Measurements from ENCODE around the gene BMAL1. TPM values are rescaled to one million over a fixed set of nuclear protein-coding genes. Genes with fewer than 3 reads are reported as not detected.
A peak's percentile ranks its signal among the peaks of the same experiment; 100 is the strongest.

The BMAL1 gene
- total and polyA plus RNA-seq, 8 donors, result 7.1 to 132 (median 16.4) TPM

DNA sequence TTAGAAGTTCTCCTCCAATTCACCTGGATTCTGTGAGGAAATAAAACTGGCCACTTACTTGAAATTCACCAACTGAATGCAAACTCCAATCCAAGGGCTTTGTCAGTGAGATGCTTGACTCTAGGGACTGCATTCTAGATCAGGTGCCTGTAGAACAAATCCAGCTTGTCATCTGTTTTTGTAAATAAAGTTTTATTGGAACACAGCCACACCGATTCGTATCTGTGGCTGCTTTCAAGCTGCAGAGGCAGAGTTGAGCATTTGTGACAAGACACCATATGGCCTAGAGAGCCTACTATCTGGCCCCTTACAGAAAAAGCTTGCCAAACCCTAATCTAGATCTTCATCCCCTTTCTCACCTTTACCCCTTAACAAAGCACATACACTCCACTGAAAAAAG, 103.1 kb downstream of the BMAL1 start:
- intact Hi-C loops (cut with DNase I; ENCODE audit: low total_unique reads), result no loop called here
- DNase-seq, result no peak
- Histone ChIP-seq H3K9me3 (no peaks in the 10 kb centered on the region), H3K27me3 (no peaks in the 10 kb centered on the region), H3K4me1 (peaks cover 0 to 5% (median 0%) of the 10 kb centered on the region in 4 donors), H3K36me3 (peaks cover 34 to 93% (median 87%) of the 10 kb centered on the region in 4 donors), H3K27ac (no peak overlapping the region), H3K4me3 (no peak overlapping the region)
- WGBS, 5 donors, result 92 to 100% (median 94%) methylated on average over 2 of the region's 2 CpGs
- no peak for TF ChIP-seq POLR2A (IDR thresholded peaks at IDR 0.05)
- no peak for TF ChIP-seq EP300 (IDR thresholded peaks at IDR 0.05)
- no peak for TF ChIP-seq POLR2AphosphoS5 (IDR thresholded peaks at IDR 0.05)
- TF ChIP-seq, protein P1, sequence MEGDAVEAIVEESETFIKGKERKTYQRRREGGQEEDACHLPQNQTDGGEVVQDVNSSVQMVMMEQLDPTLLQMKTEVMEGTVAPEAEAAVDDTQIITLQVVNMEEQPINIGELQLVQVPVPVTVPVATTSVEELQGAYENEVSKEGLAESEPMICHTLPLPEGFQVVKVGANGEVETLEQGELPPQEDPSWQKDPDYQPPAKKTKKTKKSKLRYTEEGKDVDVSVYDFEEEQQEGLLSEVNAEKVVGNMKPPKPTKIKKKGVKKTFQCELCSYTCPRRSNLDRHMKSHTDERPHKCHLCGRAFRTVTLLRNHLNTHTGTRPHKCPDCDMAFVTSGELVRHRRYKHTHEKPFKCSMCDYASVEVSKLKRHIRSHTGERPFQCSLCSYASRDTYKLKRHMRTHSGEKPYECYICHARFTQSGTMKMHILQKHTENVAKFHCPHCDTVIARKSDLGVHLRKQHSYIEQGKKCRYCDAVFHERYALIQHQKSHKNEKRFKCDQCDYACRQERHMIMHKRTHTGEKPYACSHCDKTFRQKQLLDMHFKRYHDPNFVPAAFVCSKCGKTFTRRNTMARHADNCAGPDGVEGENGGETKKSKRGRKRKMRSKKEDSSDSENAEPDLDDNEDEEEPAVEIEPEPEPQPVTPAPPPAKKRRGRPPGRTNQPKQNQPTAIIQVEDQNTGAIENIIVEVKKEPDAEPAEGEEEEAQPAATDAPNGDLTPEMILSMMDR (IDR thresholded peaks at IDR 0.05), result no peak

DNA sequence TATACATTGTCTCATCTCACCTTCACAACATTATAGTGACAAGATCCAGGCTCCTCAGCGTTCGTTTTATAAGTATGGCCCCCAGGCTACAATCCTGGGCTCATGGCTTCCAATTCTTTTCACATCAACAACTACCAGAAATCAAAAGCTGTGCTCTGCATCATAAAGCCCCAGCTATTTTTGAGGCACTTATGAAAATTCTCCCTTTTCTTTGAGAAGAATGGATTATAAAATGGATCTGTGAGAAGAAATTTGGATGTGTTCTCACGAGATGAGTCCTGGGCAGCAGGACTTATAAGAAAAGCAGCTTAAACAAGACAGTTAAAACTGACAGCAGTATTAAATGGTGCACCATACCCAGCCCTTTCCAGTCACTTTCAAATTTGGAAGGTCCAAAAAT, 105.2 kb downstream of the BMAL1 start:
- H3K36me3 ChIP-seq, result peaks cover 14 to 93% (median 87%) of the 10 kb centered on the region in 4 donors
- peaks cover 0 to 5% (median 0%) of the 10 kb centered on the region in 4 donors for H3K4me1 ChIP-seq
- no peak overlapping the region for H3K4me3 ChIP-seq
- TF ChIP-seq POLR2AphosphoS5 (IDR thresholded peaks at IDR 0.05), result no peak
- TF ChIP-seq, protein P1 (IDR thresholded peaks at IDR 0.05), result no peak
- TF ChIP-seq EP300 (IDR thresholded peaks at IDR 0.05), result no peak
- no peaks in the 10 kb centered on the region for H3K9me3 ChIP-seq
- DNase-seq, result no peak
- 92 to 98% (median 94%) methylated on average over 3 of the region's 3 CpGs for WGBS, 5 donors
- intact Hi-C loops (cut with DNase I; ENCODE audit: low total_unique reads), result no loop called here
- H3K27me3 ChIP-seq, result no peaks in the 10 kb centered on the region
- H3K27ac ChIP-seq, result no peak overlapping the region

DNA sequence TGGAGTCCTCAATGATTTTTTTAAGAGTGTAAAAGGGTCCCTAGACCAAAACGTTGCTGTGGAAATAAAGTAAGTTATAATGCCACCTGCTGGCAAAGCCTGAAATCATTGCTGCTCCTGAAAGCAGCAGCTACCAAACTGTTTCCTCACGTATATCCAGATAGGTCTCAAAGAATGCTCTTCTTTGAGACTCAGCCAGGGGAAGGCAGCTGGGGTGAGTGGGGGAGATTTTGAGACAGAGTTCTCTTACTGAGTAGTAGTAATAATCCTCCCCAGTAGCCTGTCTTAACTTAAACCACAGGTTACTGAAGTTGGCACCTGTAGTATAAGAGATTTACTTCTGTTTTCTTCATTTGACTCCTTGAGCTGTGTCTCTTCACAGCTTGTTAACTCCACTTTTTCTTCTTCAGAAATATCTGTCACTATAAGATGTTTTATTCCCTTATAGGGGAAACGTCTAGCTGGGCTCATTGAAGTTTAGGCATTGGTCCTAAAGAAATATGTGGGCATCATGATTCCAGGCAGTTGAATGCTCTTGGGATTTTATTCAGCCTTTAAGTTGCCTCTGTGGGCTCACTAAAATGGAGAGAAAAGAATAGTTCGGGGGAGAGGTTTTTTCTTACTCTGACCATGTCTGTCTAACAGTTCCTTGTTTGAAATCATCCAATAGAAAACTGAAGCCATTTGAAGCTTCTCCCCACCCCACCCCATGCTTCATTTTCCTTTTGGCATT, 107.5 kb downstream of the BMAL1 start:
- peak in 1 of 2 donors; percentile 68 for DNase-seq
- H3K4me3 ChIP-seq, result no peak overlapping the region
- TF ChIP-seq POLR2A (IDR thresholded peaks at IDR 0.05), result no peak
- TF ChIP-seq, protein P1 (IDR thresholded peaks at IDR 0.05), result peak in 5 of 7 experiments; percentile 10 to 54 (median 38)
- TF ChIP-seq POLR2AphosphoS5 (IDR thresholded peaks at IDR 0.05), result no peak
- H3K27ac ChIP-seq, result no peak overlapping the region
- H3K27me3 ChIP-seq, result no peaks in the 10 kb centered on the region
- H3K36me3 ChIP-seq, result peaks cover 7 to 92% (median 87%) of the 10 kb centered on the region in 4 donors
- no peaks in the 10 kb centered on the region for H3K9me3 ChIP-seq
- 24 to 45% (median 32%) methylated on average over 4 of the region's 4 CpGs for WGBS, 5 donors
- peaks cover 0 to 5% (median 0%) of the 10 kb centered on the region in 4 donors for H3K4me1 ChIP-seq
- intact Hi-C loops (cut with DNase I; ENCODE audit: low total_unique reads), result no loop called here

GRCh38 chr11:13386567-13386966, 109.0 kb downstream of the BMAL1 start:
- intact Hi-C loops (cut with DNase I; ENCODE audit: low total_unique reads), result no loop called here
- H3K36me3 ChIP-seq, result peaks cover 0 to 92% (median 86%) of the 10 kb centered on the region in 4 donors
- H3K27ac ChIP-seq, result no peak overlapping the region
- TF ChIP-seq POLR2A (IDR thresholded peaks at IDR 0.05) (no peak), EP300 (IDR thresholded peaks at IDR 0.05) (no peak), POLR2AphosphoS5 (IDR thresholded peaks at IDR 0.05) (no peak)
- TF ChIP-seq, protein P1 (IDR thresholded peaks at IDR 0.05), result no peak
- H3K4me1 ChIP-seq, result peaks cover 0 to 5% (median 0%) of the 10 kb centered on the region in 4 donors
- H3K9me3 ChIP-seq, result no peaks in the 10 kb centered on the region
- DNase-seq, result peak in 1 of 2 donors; percentile 46
- 77 to 87% (median 81%) methylated on average over 2 of the region's 2 CpGs for WGBS, 5 donors
- H3K4me3 ChIP-seq, result no peak overlapping the region
- no peaks in the 10 kb centered on the region for H3K27me3 ChIP-seq

Measured in stomach (tissue), 9 donors.